IMR-90 (cell line): Measurements from ENCODE around the gene AMPD2. TPM values are rescaled to one million over a fixed set of nuclear protein-coding genes. Genes with fewer than 3 reads are reported as not detected.
"Not testable (repeated sequence)": the region's sequence is repeated elsewhere in the genome, so short reads cannot be mapped to it uniquely, and the experiment has no call there.

Experiments used
- ATAC-seq: fragments of 200-7000 bp; cut with Tn5 transposase; 2 replicates; pipeline ENCODE4 v1.9.1; 2020; ENCODE audit warnings: low read depth, mild to moderate bottlenecking, moderate library complexity
- BruUV-seq: library from RNA; stranded (reverse); fragments of 400-500 nt; replicated peaks from 2 replicates; lab custom pipeline; 2021; lab: Mats Ljungman, UMichigan
- CTCF ChIA-PET: fragments of 300-600 bp; formaldehyde crosslinking; extraction: SDS; loops from one replicate; lab custom pipeline; 2021; ENCODE audit warnings: antibody characterized with exemption; lab: Yijun Ruan, JAX
- POLR2A ChIA-PET: fragments of 300-600 bp; sonication (Branson Sonifier 250); formaldehyde crosslinking; loops from one replicate; lab custom pipeline; 2022; ENCODE audit warnings: antibody characterized with exemption; ENCODE audit not compliant: unreplicated experiment; lab: Charles Lee
- DNase-seq: peaks from one replicate; pipeline ENCODE4 v3.0.0; 2013
- H2AFZ ChIP-seq: replicated peaks from 2 replicates; pipeline ENCODE3; 2013; ENCODE audit warnings: low read length, mild to moderate bottlenecking; ENCODE audit not compliant: poor library complexity
- H2AK5ac ChIP-seq: 2 replicates; pipeline ENCODE4 v1.6.1; 2013; ENCODE audit warnings: low read depth, low read length, inconsistent platforms
- H2AK9ac ChIP-seq: replicated peaks from 2 replicates; pipeline ENCODE3; 2013; ENCODE audit warnings: mild to moderate bottlenecking, low read depth, low read length, moderate library complexity; ENCODE audit not compliant: poor library complexity
- H2BK120ac ChIP-seq: 2 replicates; pipeline ENCODE4 v1.6.1; 2013; ENCODE audit warnings: low read depth, low read length, inconsistent platforms
- H2BK15ac ChIP-seq: 3 replicates; pipeline ENCODE4 v1.6.1; 2013; ENCODE audit warnings: low read depth, low read length, inconsistent platforms
- H2BK20ac ChIP-seq: 2 replicates; pipeline ENCODE4 v1.6.1; 2013; ENCODE audit warnings: low read depth, mild to moderate bottlenecking, inconsistent platforms, low read length, moderate library complexity
- H2BK5ac ChIP-seq: 2 replicates; pipeline ENCODE4 v1.6.1; 2013; ENCODE audit warnings: mild to moderate bottlenecking, low read depth, low read length, inconsistent platforms; ENCODE audit not compliant: poor library complexity, severe bottlenecking
- H3K14ac ChIP-seq: replicated peaks from 2 replicates; pipeline ENCODE4 v1.6.1; 2013; ENCODE audit warnings: low read depth, low read length, inconsistent platforms
- H3K18ac ChIP-seq: 2 replicates; pipeline ENCODE4 v1.6.1; 2013; ENCODE audit warnings: low read depth, low read length, control low read depth
- H3K23ac ChIP-seq: 2 replicates; pipeline ENCODE4 v1.6.1; 2013; ENCODE audit warnings: low read depth, low read length, inconsistent platforms
- H3K27ac ChIP-seq: 2 replicates; pipeline ENCODE4 v1.5.1; 2013; ENCODE audit warnings: mild to moderate bottlenecking, control low read depth, low read length; ENCODE audit not compliant: insufficient read depth
- H3K27me3 ChIP-seq: 2 replicates; pipeline ENCODE4 v1.6.1; 2013; ENCODE audit warnings: low read length; ENCODE audit not compliant: control insufficient read depth, insufficient read depth
- H3K36me3 ChIP-seq: 2 replicates; pipeline ENCODE4 v1.6.1; 2013; ENCODE audit warnings: low read length, mixed read lengths; ENCODE audit not compliant: control insufficient read depth, insufficient read depth
- H3K4ac ChIP-seq: 2 replicates; pipeline ENCODE4 v1.6.1; 2013; ENCODE audit warnings: low read depth, low read length, inconsistent platforms
- H3K4me1 ChIP-seq: 2 replicates; pipeline ENCODE4 v1.6.1; 2013; ENCODE audit warnings: low read length, mixed read lengths; ENCODE audit not compliant: control insufficient read depth, insufficient read depth
- H3K4me2 ChIP-seq: 2 replicates; pipeline ENCODE4 v1.6.1; 2013; ENCODE audit warnings: low read depth, mild to moderate bottlenecking, control low read depth, low read length, moderate library complexity
- H3K4me3 ChIP-seq: 2 replicates; pipeline ENCODE4 v1.5.1; 2013; ENCODE audit warnings: low read depth, mild to moderate bottlenecking, control low read depth, low read length, moderate library complexity; ENCODE audit not compliant: insufficient read depth
- H3K56ac ChIP-seq: 2 replicates; pipeline ENCODE4 v1.6.1; 2013; ENCODE audit warnings: low read length, inconsistent platforms; ENCODE audit not compliant: insufficient read depth; ENCODE audit errors: extremely low read depth
- H3K79me1 ChIP-seq, 2 experiments: 2 replicates each; pipeline ENCODE4 v1.6.1; 2013; ENCODE audit warnings: low read length in 2 of 2, inconsistent platforms in 1 of 2, low read depth in 1 of 2
- H3K9ac ChIP-seq: 2 replicates; pipeline ENCODE4 v1.6.1; 2013; ENCODE audit warnings: low read depth, low read length, control low read depth
- H3K9me1 ChIP-seq: 2 replicates; pipeline ENCODE4 v1.6.1; 2013; ENCODE audit warnings: low read length, inconsistent platforms; ENCODE audit not compliant: insufficient read depth
- H3K9me3 ChIP-seq: 2 replicates; pipeline ENCODE4 v1.6.1; 2013; ENCODE audit warnings: low read length; ENCODE audit not compliant: control insufficient read depth, insufficient read depth
- H4K20me1 ChIP-seq: 2 replicates; pipeline ENCODE4 v1.6.1; 2013; ENCODE audit warnings: low read length, inconsistent platforms; ENCODE audit not compliant: insufficient read depth
- H4K5ac ChIP-seq: 2 replicates; pipeline ENCODE4 v1.6.1; 2013; ENCODE audit warnings: mild to moderate bottlenecking, low read depth, low read length, control low read depth
- H4K8ac ChIP-seq, 2 experiments: 2 replicates each; pipeline ENCODE4 v1.6.1; 2013; ENCODE audit warnings: low read depth in 2 of 2, low read length in 2 of 2, control low read depth in 1 of 2, inconsistent platforms in 1 of 2
- H4K91ac ChIP-seq: 2 replicates; pipeline ENCODE4 v1.6.1; 2013; ENCODE audit warnings: low read depth, low read length, inconsistent platforms; ENCODE audit not compliant: insufficient read depth
- NFE2L2 ChIP-seq: fragments of 150-350 bp; IDR thresholded peaks from 2 replicates; pipeline ENCODE4 v1.6.1; 2016; ENCODE audit warnings: low read depth, mild to moderate bottlenecking, low read length
- WGBS, 2 experiments: methylation state at CpG; one replicate each; pipeline versions ENCODE4 v1.1.5 to v1.1.7; 2013; ENCODE audit warnings: missing lambda C conversion rate in 2 of 2; ENCODE audit not compliant: insufficient read length in 1 of 2; ENCODE audit errors: extremely low coverage in 2 of 2; 5-methylcytosine and 5-hydroxymethylcytosine counted together
- dilution Hi-C: fragments of 300-500 bp; cut with HindIII; formaldehyde crosslinking; loops from one replicate; pipeline ENCODE4 v1.14.3; 2018; ENCODE audit warnings: low sequenced_read_pairs; ENCODE audit not compliant: unreplicated experiment
- in situ Hi-C: fragments of 300-500 bp; cut with MboI; formaldehyde crosslinking; loops from 3 replicates; pipeline ENCODE4 v1.14.3; 2019; ENCODE audit warnings: low sequenced_read_pairs, inconsistent platforms, mixed read lengths
- intact Hi-C: fragments of 100-400 bp; cut with micrococcal nuclease; formaldehyde crosslinking; loops from 2 replicates; pipeline ENCODE4 v1.10.0; 2022
- microRNA-seq, 2 experiments: library from miRNA; stranded (forward) in 1 of 2; unstranded in 1 of 2; fragments of 10-50 nt in 1 of 2; fragments of <30 nt in 1 of 2; gene quantifications in 1 of 2; microRNA quantifications in 1 of 2; one replicate each; pipeline versions ENCODE3 to v1.1.0; 2013 to 2020; ENCODE audit not compliant: insufficient read depth in 1 of 2, insufficient read length in 1 of 2, unreplicated experiment in 1 of 2
- polyA plus RNA-seq, 3 experiments: library from polyadenylated mRNA; depleted of rRNA; stranded (reverse); fragments of >200 nt; gene quantifications; 2 replicates each; pipeline ENCODE4 v1.2.3, GENCODE V29; 2012; ENCODE audit warnings: low replicate concordance in 1 of 3
- small RNA-seq, 5 experiments: library from RNA; depleted of rRNA; stranded (forward); fragments of <200 nt; gene quantifications; one replicate each; pipeline ENCODE3, GENCODE V24; 2012
- total RNA-seq: library from RNA; depleted of rRNA; stranded (reverse); fragments of >200 nt; gene quantifications from 2 replicates; pipeline ENCODE4 v1.2.3, GENCODE V29; 2012; rRNA removed

AMPD2 gene
- total and polyA plus RNA-seq, 2 of the 4 experiments (the other 2 are of a cell fraction), result 61.5 to 103 TPM

DNA sequence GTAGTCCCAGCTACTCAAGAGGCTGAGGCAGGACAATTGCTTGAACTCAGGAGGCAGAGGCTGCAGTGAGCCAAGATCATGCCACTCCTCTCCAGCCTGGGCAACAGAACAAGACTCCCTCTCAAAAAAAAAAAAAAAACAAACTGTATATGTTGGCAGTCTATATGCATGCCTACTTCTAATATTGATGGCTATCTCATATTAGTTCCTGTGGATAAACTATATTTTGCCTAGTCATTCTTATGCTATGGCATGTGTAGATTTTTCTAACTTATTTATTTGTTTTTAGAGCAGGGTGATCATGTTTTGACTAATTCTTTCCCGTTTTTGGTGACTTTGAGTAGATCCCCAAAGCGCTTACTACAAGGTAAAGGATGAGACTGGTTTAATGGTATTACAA is 59.0 kb downstream of the AMPD2 start:
- ATAC-seq, H4K91ac ChIP-seq, H3K9me3 ChIP-seq, H4K5ac ChIP-seq, H2AK9ac ChIP-seq, BruUV-seq, H3K9me1 ChIP-seq, H3K27me3 ChIP-seq, H2BK120ac ChIP-seq, H4K8ac ChIP-seq, H3K4ac ChIP-seq, H3K79me1 ChIP-seq, H3K23ac ChIP-seq, H2AFZ ChIP-seq, H3K9ac ChIP-seq, dilution Hi-C loops, H3K36me3 ChIP-seq, H3K4me1 ChIP-seq, H4K20me1 ChIP-seq, H3K27ac ChIP-seq, H3K4me3 ChIP-seq, H2BK15ac ChIP-seq, CTCF ChIA-PET, H3K14ac ChIP-seq, in situ Hi-C loops, H2AK5ac ChIP-seq, H3K4me2 ChIP-seq, H2BK20ac ChIP-seq, H3K18ac ChIP-seq, H3K56ac ChIP-seq, POLR2A ChIA-PET, H2BK5ac ChIP-seq: not testable (repeated sequence)
- DNase-seq, result peak; percentile 0
- TF ChIP-seq NFE2L2, result 0 out of 2 replicates have a peak, but pooled peaks have one; percentile 53
- intact Hi-C loops, result loop anchor here (5.0 kb wide), 1 partner anchor 44 kb away; no protein-coding TSS in a partner anchor
- WGBS, 2 experiments, result no CpG with 5 or more reads among the region's 2 CpGs

Small RNAs within 50 kb of the gene (microRNA-seq; reads per million reads assigned to microRNA genes)
- not detected for gene RNU6V (ENCODE audit: insufficient read depth, insufficient read length)

Small RNAs within 50 kb of the gene (small RNA-seq; reads per million reads assigned to genes)
- 11.6 to 233 (median 30.6) reads per million in 5 experiments for gene RNU6V

Other genes starting within 250 kb of the AMPD2 start
- 16.7 and 18.9 TPM in 2 replicates for gene SORT1, start 221.9 kb upstream of the AMPD2 start, total RNA-seq
- 13.7 and 15.8 TPM in 2 replicates for gene SORT1, start 221.9 kb upstream of the AMPD2 start, polyA plus RNA-seq (2012; rRNA removed)
- gene PSMA5, start 193.4 kb upstream of the AMPD2 start, total RNA-seq, result 75.5 and 83.9 TPM in 2 replicates
- gene PSMA5, start 193.4 kb upstream of the AMPD2 start, polyA plus RNA-seq (2012; rRNA removed), result 107 TPM in 2 replicates
- gene SYPL2, start 153.3 kb upstream of the AMPD2 start, total RNA-seq, result under 0.01 TPM in 2 replicates
- 0.55 and 0.65 TPM in 2 replicates for gene SYPL2, start 153.3 kb upstream of the AMPD2 start, polyA plus RNA-seq (2012; rRNA removed)
- 1.3 and 1.7 TPM in 2 replicates for gene ATXN7L2, start 135.9 kb upstream of the AMPD2 start, total RNA-seq
- 4.8 and 6.4 TPM in 2 replicates for gene ATXN7L2, start 135.9 kb upstream of the AMPD2 start, polyA plus RNA-seq (2012; rRNA removed)
- 3.6 and 5.7 TPM in 2 replicates for gene CYB561D1, start 125.7 kb upstream of the AMPD2 start, total RNA-seq
- 5.6 and 8.1 TPM in 2 replicates for gene CYB561D1, start 125.7 kb upstream of the AMPD2 start, polyA plus RNA-seq (2012; rRNA removed)
- 1.4 and 1.6 TPM in 2 replicates for gene AMIGO1, start 110.1 kb upstream of the AMPD2 start, total RNA-seq
- gene AMIGO1, start 110.1 kb upstream of the AMPD2 start, polyA plus RNA-seq (2012; rRNA removed), result 1.5 TPM in 2 replicates
- gene GPR61, start 80.0 kb upstream of the AMPD2 start, total RNA-seq, result under 0.01 TPM in 1 of 2 replicates, not detected in the other
- not detected in 2 replicates for gene GPR61, start 80.0 kb upstream of the AMPD2 start, polyA plus RNA-seq (2012; rRNA removed)
- 14.9 and 25.0 TPM in 2 replicates for gene GNAI3, start 71.2 kb upstream of the AMPD2 start, total RNA-seq
- gene GNAI3, start 71.2 kb upstream of the AMPD2 start, polyA plus RNA-seq (2012; rRNA removed), result 4.8 and 5.9 TPM in 2 replicates
- gene GNAT2, start 221 bp upstream of the AMPD2 start, total RNA-seq, result 0.28 and 0.36 TPM in 2 replicates
- 0.17 and 0.26 TPM in 2 replicates for gene GNAT2, start 221 bp upstream of the AMPD2 start, polyA plus RNA-seq (2012; rRNA removed)
- 6.4 and 10.4 TPM in 2 replicates for gene GSTM4, start 36.3 kb downstream of the AMPD2 start, total RNA-seq
- gene GSTM4, start 36.3 kb downstream of the AMPD2 start, polyA plus RNA-seq (2012; rRNA removed), result 37.8 and 42.2 TPM in 2 replicates
- 6.9 and 10.2 TPM in 2 replicates for gene GSTM2, start 48.2 kb downstream of the AMPD2 start, total RNA-seq
- gene GSTM2, start 48.2 kb downstream of the AMPD2 start, polyA plus RNA-seq (2012; rRNA removed), result 85.5 and 93.9 TPM in 2 replicates
- gene GSTM1, start 68.0 kb downstream of the AMPD2 start, total RNA-seq, result not detected in 2 replicates
- gene GSTM1, start 68.0 kb downstream of the AMPD2 start, polyA plus RNA-seq (2012; rRNA removed), result not detected in 2 replicates
- 0.28 and 0.36 TPM in 2 replicates for gene GSTM5, start 92.4 kb downstream of the AMPD2 start, total RNA-seq
- gene GSTM5, start 92.4 kb downstream of the AMPD2 start, polyA plus RNA-seq (2012; rRNA removed), result 1.2 TPM in 2 replicates
- gene GSTM3, start 121.2 kb downstream of the AMPD2 start, total RNA-seq, result 101 and 131 TPM in 2 replicates
- gene GSTM3, start 121.2 kb downstream of the AMPD2 start, polyA plus RNA-seq (2012; rRNA removed), result 97.4 and 102 TPM in 2 replicates
- not detected in 2 replicates for gene EPS8L3, start 144.1 kb downstream of the AMPD2 start, total RNA-seq
- gene EPS8L3, start 144.1 kb downstream of the AMPD2 start, polyA plus RNA-seq (2012; rRNA removed), result not detected in 2 replicates